CD8-positive, alpha-beta memory T cell (primary cell): ENCODE measurements around the gene NTSR2. TPM values are rescaled to one million over a fixed set of nuclear protein-coding genes. Genes with fewer than 3 reads are reported as not detected.

Experiments used
- CTCF ChIA-PET: fragments of 350-600 bp; sonication (Branson Sonifier 250); formaldehyde crosslinking; loops from one replicate; lab custom pipeline; 2021; ENCODE audit warnings: antibody characterized with exemption; lab: Charles Lee
- POLR2A ChIA-PET: fragments of 350-600 bp; sonication (Branson Sonifier 250); formaldehyde crosslinking; loops from one replicate; lab custom pipeline; 2021; ENCODE audit warnings: antibody characterized with exemption; lab: Charles Lee
- DNase-seq, 5 donors: peaks; one replicate each; pipeline versions ENCODE4 v3.0.0 to v3.0.0-alpha.2; 2020 to 2022; ENCODE audit warnings: mixed read lengths in 1 of 5
- H3K27ac ChIP-seq: one replicate; pipeline ENCODE4 v1.7.0; 2013; ENCODE audit warnings: low read depth, mild to moderate bottlenecking, low read length, moderate library complexity
- H3K27me3 ChIP-seq: 2 replicates; pipeline ENCODE4 v1.7.0; 2013; ENCODE audit warnings: low read length, mild to moderate bottlenecking; ENCODE audit not compliant: insufficient read depth, poor library complexity, severe bottlenecking
- H3K36me3 ChIP-seq: 2 replicates; pipeline ENCODE4 v1.7.0; 2013; ENCODE audit warnings: mild to moderate bottlenecking, low read length, moderate library complexity; ENCODE audit not compliant: insufficient read depth
- H3K4me1 ChIP-seq: 2 replicates; pipeline ENCODE4 v1.7.0; 2013; ENCODE audit warnings: mild to moderate bottlenecking, low read length, moderate library complexity; ENCODE audit not compliant: insufficient read depth
- H3K4me3 ChIP-seq: 2 replicates; pipeline ENCODE4 v1.7.0; 2013; ENCODE audit warnings: mild to moderate bottlenecking, low read length
- H3K9me3 ChIP-seq: 2 replicates; pipeline ENCODE4 v1.7.0; 2013; ENCODE audit warnings: mild to moderate bottlenecking, low read length
- H3K27ac Mint-ChIP-seq, 8 donors: one replicate each; pipeline ENCODE4 v1.8.0; 2020 to 2021; ENCODE audit warnings: mixed read lengths in 8 of 8, mild to moderate bottlenecking in 6 of 8, inconsistent platforms in 3 of 8, moderate library complexity in 3 of 8
- H3K27me3 Mint-ChIP-seq, 2 donors: one replicate each; pipeline ENCODE4 v1.8.0; 2020 to 2021; ENCODE audit warnings: mixed read lengths in 2 of 2, mild to moderate bottlenecking in 1 of 2, moderate library complexity in 1 of 2
- H3K36me3 Mint-ChIP-seq, 3 donors: one replicate each; pipeline ENCODE4 v1.8.0; 2020 to 2021; ENCODE audit warnings: mixed read lengths in 3 of 3, inconsistent platforms in 1 of 3, mild to moderate bottlenecking in 1 of 3
- H3K4me1 Mint-ChIP-seq, 3 donors: one replicate each; pipeline ENCODE4 v1.8.0; 2020 to 2021; ENCODE audit warnings: mixed read lengths in 3 of 3, inconsistent platforms in 1 of 3, mild to moderate bottlenecking in 1 of 3
- H3K4me3 Mint-ChIP-seq, 7 donors: one replicate each; pipeline ENCODE4 v1.8.0; 2020 to 2021; ENCODE audit warnings: mixed read lengths in 7 of 7, mild to moderate bottlenecking in 6 of 7, moderate library complexity in 4 of 7, inconsistent platforms in 2 of 7
- H3K9me3 Mint-ChIP-seq, 5 donors: one replicate each; pipeline ENCODE4 v1.8.0; 2020 to 2022; ENCODE audit warnings: mixed read lengths in 5 of 5, mild to moderate bottlenecking in 3 of 5, moderate library complexity in 2 of 5, inconsistent platforms in 1 of 5
- polyA plus RNA-seq: library from polyadenylated mRNA; unstranded; fragments of 300-500 nt; fragmentation: Illumina TruSeq; gene quantifications from one replicate; pipeline ENCODE4 v1.2.3, GENCODE V29; 2021
- total RNA-seq, 2 experiments: library from RNA; stranded (reverse); gene quantifications; one replicate each; pipeline ENCODE4 v1.2.3, GENCODE V29; 2021

Gene NTSR2
- total and polyA plus RNA-seq, 3 experiments from 2014 or later = not detected

- H3K27ac Mint-ChIP-seq = peak overlapping the region in 1 of 8 donors; percentile 19
- H3K36me3 Mint-ChIP-seq = no peaks in the 10 kb centered on the region
Observed at GRCh38 chr2:11622611-11623010, 47.4 kb downstream of the NTSR2 start.

GRCh38 chr2:11621410-11621809 lies 48.6 kb downstream of the NTSR2 start:
- Histone ChIP-seq H3K9me3 (no peaks in the 10 kb centered on the region), H3K27me3 (no peaks in the 10 kb centered on the region), H3K4me1 (no peaks in the 10 kb centered on the region), H3K36me3 (no peaks in the 10 kb centered on the region), H3K27ac (no peak overlapping the region), H3K4me3 (no peak overlapping the region)
- no peak for DNase-seq
- Mint-ChIP-seq H3K36me3 (no peaks in the 10 kb centered on the region), H3K4me1 (no peaks in the 10 kb centered on the region), H3K27ac (no peak overlapping the region), H3K27me3 (no peaks in the 10 kb centered on the region), H3K9me3 (peaks cover 0 to 1% (median 0%) of the 10 kb centered on the region in 5 donors), H3K4me3 (no peak overlapping the region)
- ChIA-PET CTCF (no interaction called here), POLR2A (no interaction called here)

More at GRCh38 chr2:11622611-11623010, 47.4 kb downstream of the NTSR2 start:
- Mint-ChIP-seq H3K27me3 (no peaks in the 10 kb centered on the region), H3K4me1 (no peaks in the 10 kb centered on the region), H3K4me3 (no peak overlapping the region), H3K9me3 (peaks cover 0 to 1% (median 0%) of the 10 kb centered on the region in 5 donors)
- H3K27ac ChIP-seq = no peak overlapping the region
- no peak overlapping the region for H3K4me3 ChIP-seq
- H3K27me3 ChIP-seq = no peaks in the 10 kb centered on the region
- POLR2A ChIA-PET = no interaction called here
- H3K4me1 ChIP-seq = no peaks in the 10 kb centered on the region
- DNase-seq = no peak
- CTCF ChIA-PET = no interaction called here
- no peaks in the 10 kb centered on the region for H3K36me3 ChIP-seq
- no peaks in the 10 kb centered on the region for H3K9me3 ChIP-seq

GRCh38 chr2:11618708-11619062 lies 51.3 kb downstream of the NTSR2 start:
- no peak overlapping the region for H3K4me3 Mint-ChIP-seq
- H3K9me3 Mint-ChIP-seq = no peaks in the 10 kb centered on the region
- Histone ChIP-seq H3K9me3 (no peaks in the 10 kb centered on the region), H3K27me3 (no peaks in the 10 kb centered on the region), H3K4me3 (no peak overlapping the region), H3K36me3 (no peaks in the 10 kb centered on the region), H3K4me1 (no peaks in the 10 kb centered on the region), H3K27ac (no peak overlapping the region)
- H3K36me3 Mint-ChIP-seq = no peaks in the 10 kb centered on the region
- no peak for DNase-seq
- H3K4me1 Mint-ChIP-seq = no peaks in the 10 kb centered on the region
- no peak overlapping the region for H3K27ac Mint-ChIP-seq
- ChIA-PET POLR2A (no interaction called here), CTCF (no interaction called here)
- no peaks in the 10 kb centered on the region for H3K27me3 Mint-ChIP-seq

GRCh38 chr2:11617984-11618707 lies 51.8 kb downstream of the NTSR2 start:
- POLR2A ChIA-PET = no interaction called here
- Histone ChIP-seq H3K4me3 (no peak overlapping the region), H3K27ac (no peak overlapping the region), H3K9me3 (no peaks in the 10 kb centered on the region), H3K27me3 (no peaks in the 10 kb centered on the region), H3K36me3 (no peaks in the 10 kb centered on the region), H3K4me1 (no peaks in the 10 kb centered on the region)
- Mint-ChIP-seq H3K4me1 (no peaks in the 10 kb centered on the region), H3K27ac (no peak overlapping the region), H3K27me3 (no peaks in the 10 kb centered on the region), H3K4me3 (no peak overlapping the region), H3K9me3 (no peaks in the 10 kb centered on the region), H3K36me3 (no peaks in the 10 kb centered on the region)
- no peak for DNase-seq
- CTCF ChIA-PET = no interaction called here

- no peak for DNase-seq
- H3K36me3 ChIP-seq = no peaks in the 10 kb centered on the region
- Mint-ChIP-seq H3K4me3 (no peak overlapping the region), H3K27ac (no peak overlapping the region), H3K27me3 (no peaks in the 10 kb centered on the region), H3K9me3 (no peaks in the 10 kb centered on the region), H3K36me3 (no peaks in the 10 kb centered on the region), H3K4me1 (no peaks in the 10 kb centered on the region)
- no peak overlapping the region for H3K4me3 ChIP-seq
- ChIA-PET POLR2A (no interaction called here), CTCF (no interaction called here)
- H3K27me3 ChIP-seq = no peaks in the 10 kb centered on the region
- no peak overlapping the region for H3K27ac ChIP-seq
- no peaks in the 10 kb centered on the region for H3K4me1 ChIP-seq
- H3K9me3 ChIP-seq = no peaks in the 10 kb centered on the region
Observed at GRCh38 chr2:11617527-11617926, 52.5 kb downstream of the NTSR2 start.

- ChIA-PET CTCF (no interaction called here), POLR2A (no interaction called here)
- H3K4me1 Mint-ChIP-seq = no peaks in the 10 kb centered on the region
- no peaks in the 10 kb centered on the region for H3K27me3 Mint-ChIP-seq
- H3K4me3 ChIP-seq = no peak overlapping the region
- H3K27me3 ChIP-seq = no peaks in the 10 kb centered on the region
- no peaks in the 10 kb centered on the region for H3K36me3 ChIP-seq
- no peak overlapping the region for H3K27ac Mint-ChIP-seq
- H3K9me3 ChIP-seq = no peaks in the 10 kb centered on the region
- no peak for DNase-seq
- no peak overlapping the region for H3K4me3 Mint-ChIP-seq
- no peaks in the 10 kb centered on the region for H3K9me3 Mint-ChIP-seq
- no peaks in the 10 kb centered on the region for H3K4me1 ChIP-seq
- no peaks in the 10 kb centered on the region for H3K36me3 Mint-ChIP-seq
- no peak overlapping the region for H3K27ac ChIP-seq
Observed at GRCh38 chr2:11616851-11617415, 53.1 kb downstream of the NTSR2 start.

- Histone ChIP-seq H3K4me1 (no peaks in the 10 kb centered on the region), H3K27me3 (no peaks in the 10 kb centered on the region), H3K4me3 (no peak overlapping the region), H3K9me3 (no peaks in the 10 kb centered on the region), H3K36me3 (no peaks in the 10 kb centered on the region), H3K27ac (no peak overlapping the region)
- CTCF ChIA-PET = no interaction called here
- Mint-ChIP-seq H3K4me3 (no peak overlapping the region), H3K36me3 (no peaks in the 10 kb centered on the region), H3K27me3 (no peaks in the 10 kb centered on the region), H3K9me3 (no peaks in the 10 kb centered on the region), H3K27ac (no peak overlapping the region), H3K4me1 (no peaks in the 10 kb centered on the region)
- DNase-seq = no peak
- POLR2A ChIA-PET = no interaction called here
Observed at GRCh38 chr2:11616097-11616687, 53.8 kb downstream of the NTSR2 start.

- Mint-ChIP-seq H3K4me1 (no peaks in the 10 kb centered on the region), H3K27me3 (no peaks in the 10 kb centered on the region), H3K27ac (no peak overlapping the region), H3K4me3 (no peak overlapping the region), H3K9me3 (no peaks in the 10 kb centered on the region), H3K36me3 (no peaks in the 10 kb centered on the region)
- POLR2A ChIA-PET = no interaction called here
- CTCF ChIA-PET = no interaction called here
- no peaks in the 10 kb centered on the region for H3K9me3 ChIP-seq
- H3K4me3 ChIP-seq = no peak overlapping the region
- DNase-seq = no peak
- H3K27ac ChIP-seq = no peak overlapping the region
- H3K36me3 ChIP-seq = no peaks in the 10 kb centered on the region
- H3K27me3 ChIP-seq = no peaks in the 10 kb centered on the region
- no peaks in the 10 kb centered on the region for H3K4me1 ChIP-seq
Observed at GRCh38 chr2:11615209-11615608, 54.8 kb downstream of the NTSR2 start.
